Erythroblast (primary cell): ENCODE measurements around the gene TLR1.

ENCODE experiments used
- GATA1 ChIP-seq: IDR thresholded peaks from 2 replicates; pipeline ENCODE4 v1.6.1; 2011; ENCODE audit warnings: low read depth, mild to moderate bottlenecking, control low read depth, low read length, moderate library complexity
- POLR2A ChIP-seq: IDR thresholded peaks from 2 replicates; pipeline ENCODE4 v1.6.1; 2011; ENCODE audit warnings: mild to moderate bottlenecking, low read length

GRCh38 chr4:38782452-38783108, 22.0 kb downstream of the TLR1 start, which contains the start of gene TLR10:
- TF ChIP-seq POLR2A (no peak), GATA1 (no peak)
